Kidney (tissue), 2 donors: ENCODE results near the gene RBM45. TPM values are rescaled to one million over a fixed set of nuclear protein-coding genes. Genes with fewer than 3 reads are reported as not detected.

Experiments used
- polyA plus RNA-seq: library from polyadenylated mRNA; stranded (reverse); fragments of 350-450 nt; fragmentation: Illumina TruSeq; extraction: RNeasy Lipid Tissue Mini Kit (QIAGEN cat#74804); gene quantifications from one replicate; pipeline ENCODE4 v1.2.3, GENCODE V29; 2014; ENCODE audit warnings: low read depth, low replicate concordance; ENCODE audit not compliant: insufficient read depth
- total RNA-seq: library from RNA; stranded (reverse); fragmentation: NEBNext Ultra II Directional; extraction: Animal tissue kit (Norgen Biotek cat#: 25700); gene quantifications from one replicate; pipeline ENCODE4 v1.2.1, GENCODE V29; 2021
- donor health status: DM: yes; HTN: yes; CAD: no.

Gene RBM45
- total and polyA plus RNA-seq, 2 donors from 2014 or later, result 10.1 to 19.2 TPM

Other genes with a start within 250 kb of the RBM45 start
- 0.82 TPM for gene PDE11A, start 39.7 kb upstream of the RBM45 start, total RNA-seq
- 0.58 TPM for gene PDE11A, start 39.7 kb upstream of the RBM45 start, polyA plus RNA-seq
- gene OSBPL6, start 82.1 kb downstream of the RBM45 start, total RNA-seq, result 0.91 TPM
- 1.4 TPM for gene OSBPL6, start 82.1 kb downstream of the RBM45 start, polyA plus RNA-seq